GM12891 (cell line): ENCODE results near the gene ROR1.

Source experiments
- PAX5 ChIP-seq: IDR thresholded peaks from 2 replicates; pipeline ENCODE4 v1.6.1; 2011; ENCODE audit warnings: low read length, moderate library complexity, mild to moderate bottlenecking; ENCODE audit not compliant: insufficient read depth, severe bottlenecking
- POLR2A ChIP-seq: IDR thresholded peaks from 2 replicates; pipeline ENCODE4 v1.6.1; 2011; ENCODE audit warnings: low read depth, low read length, control low read depth
- POLR2AphosphoS5 ChIP-seq: IDR thresholded peaks from 2 replicates; pipeline ENCODE4 v1.6.1; 2011; ENCODE audit warnings: low read depth, low read length, control low read depth
- POU2F2 ChIP-seq: IDR thresholded peaks from 2 replicates; pipeline ENCODE4 v1.6.1; 2011; ENCODE audit warnings: low read depth, mild to moderate bottlenecking, control low read depth, low read length, moderate library complexity
- SPI1 ChIP-seq: IDR thresholded peaks from 2 replicates; pipeline ENCODE4 v1.6.1; 2011; ENCODE audit warnings: low read depth, low read length, control low read depth
- TAF1 ChIP-seq: IDR thresholded peaks from 2 replicates; pipeline ENCODE4 v1.6.1; 2011; ENCODE audit warnings: low read depth, low read length, control low read depth

GRCh38 chr1:64150266-64150665, 376.4 kb downstream of the ROR1 start:
- TF ChIP-seq POLR2A: no peak
- no peak for TF ChIP-seq POLR2AphosphoS5
- no peak for TF ChIP-seq PAX5
- TF ChIP-seq TAF1: no peak
- TF ChIP-seq SPI1: no peak
- no peak for TF ChIP-seq POU2F2
